Naive thymus-derived CD4-positive, alpha-beta T cell (primary cell): Measurements from ENCODE around the gene TMEM174. TPM values are rescaled to one million over a fixed set of nuclear protein-coding genes. Genes with fewer than 3 reads are reported as not detected.

Experiments used
- ATAC-seq: fragments of 150-1000 bp; cut with Tn5 transposase; 2 replicates; pipeline ENCODE4 v1.10.0; 2021; ENCODE audit warnings: mild to moderate bottlenecking, moderate library complexity
- CTCF ChIA-PET: fragments of 350-600 bp; sonication (Branson Sonifier 250); formaldehyde crosslinking; loops from one replicate; lab custom pipeline; 2021; ENCODE audit warnings: antibody characterized with exemption; lab: Charles Lee
- POLR2A ChIA-PET: fragments of 350-600 bp; sonication (Branson Sonifier 250); formaldehyde crosslinking; loops from one replicate; lab custom pipeline; 2021; ENCODE audit warnings: antibody characterized with exemption, inconsistent platforms; lab: Charles Lee
- DNase-seq, 9 donors: peaks; one replicate each; pipeline versions ENCODE4 v3.0.0 to v3.0.0-alpha.2; 2020 to 2022; ENCODE audit warnings: mixed read lengths in 1 of 9
- H3K27ac ChIP-seq: one replicate; pipeline ENCODE4 v1.7.0; 2013; ENCODE audit warnings: mild to moderate bottlenecking, low read depth, low read length, moderate library complexity
- H3K27me3 ChIP-seq, 2 donors: one replicate each; pipeline ENCODE4 v1.7.0; 2013; ENCODE audit warnings: low read length in 2 of 2, mild to moderate bottlenecking in 2 of 2, moderate library complexity in 2 of 2; ENCODE audit not compliant: control insufficient read depth in 2 of 2, insufficient read depth in 2 of 2
- H3K36me3 ChIP-seq, 3 experiments: 1 replicate in 2 of 3; 2 replicates in 1 of 3; pipeline ENCODE4 v1.7.0; 2013; ENCODE audit warnings: low read length in 3 of 3, mild to moderate bottlenecking in 3 of 3, moderate library complexity in 1 of 3; ENCODE audit not compliant: insufficient read depth in 3 of 3, control insufficient read depth in 2 of 3
- H3K4me1 ChIP-seq, 2 donors: one replicate each; pipeline ENCODE4 v1.7.0; 2013; ENCODE audit warnings: low read length in 2 of 2, mild to moderate bottlenecking in 2 of 2, moderate library complexity in 1 of 2; ENCODE audit not compliant: control insufficient read depth in 2 of 2, insufficient read depth in 2 of 2
- H3K4me3 ChIP-seq: 2 replicates; pipeline ENCODE4 v1.7.0; 2013; ENCODE audit warnings: mild to moderate bottlenecking, low read length
- H3K9me3 ChIP-seq, 3 experiments: 1 replicate in 2 of 3; 2 replicates in 1 of 3; pipeline ENCODE4 v1.7.0; 2013; ENCODE audit warnings: low read length in 3 of 3; ENCODE audit not compliant: control insufficient read depth in 2 of 3
- H3K27ac Mint-ChIP-seq, 9 donors: one replicate each; pipeline ENCODE4 v1.8.0; 2020 to 2022; ENCODE audit warnings: mixed read lengths in 9 of 9, mild to moderate bottlenecking in 8 of 9, moderate library complexity in 5 of 9, inconsistent platforms in 2 of 9
- H3K27me3 Mint-ChIP-seq, 5 donors: one replicate each; pipeline ENCODE4 v1.8.0; 2021 to 2022; ENCODE audit warnings: mixed read lengths in 5 of 5, mild to moderate bottlenecking in 1 of 5
- H3K36me3 Mint-ChIP-seq, 5 donors: one replicate each; pipeline ENCODE4 v1.8.0; 2020 to 2022; ENCODE audit warnings: mixed read lengths in 5 of 5, mild to moderate bottlenecking in 3 of 5, inconsistent platforms in 1 of 5
- H3K4me1 Mint-ChIP-seq, 7 donors: one replicate each; pipeline ENCODE4 v1.8.0; 2020 to 2022; ENCODE audit warnings: mixed read lengths in 7 of 7, mild to moderate bottlenecking in 3 of 7, inconsistent platforms in 1 of 7
- H3K4me3 Mint-ChIP-seq, 10 donors: one replicate each; pipeline ENCODE4 v1.8.0; 2020 to 2022; ENCODE audit warnings: mild to moderate bottlenecking in 10 of 10, mixed read lengths in 10 of 10, moderate library complexity in 6 of 10, inconsistent platforms in 2 of 10
- H3K9me3 Mint-ChIP-seq, 11 donors: one replicate each; pipeline ENCODE4 v1.8.0; 2020 to 2022; ENCODE audit warnings: mixed read lengths in 11 of 11, mild to moderate bottlenecking in 4 of 11, inconsistent platforms in 1 of 11, moderate library complexity in 1 of 11
- intact Hi-C, 2 donors: fragments of 100-400 bp; cut with micrococcal nuclease; formaldehyde crosslinking; loops; one replicate each; pipeline ENCODE4 v1.15.1; 2023
- polyA plus RNA-seq, 2 donors: library from polyadenylated mRNA; unstranded; fragments of 300-500 nt; fragmentation: Illumina TruSeq; gene quantifications; one replicate each; pipeline ENCODE4 v1.2.3, GENCODE V29; 2021
- total RNA-seq, 6 experiments: library from RNA in 5 of 6; stranded (reverse) in 5 of 6; gene quantifications; 1 replicate in 5 of 6; 2 replicates in 1 of 6; pipeline ENCODE4 v1.2.3 and lab custom pipeline; 2021 to 2026

TMEM174 gene
- total RNA-seq = not detected
- not detected for polyA plus RNA-seq
- total RNA-seq (lab: John Stamatoyannopoulos, UW) = not detected

GRCh38 chr5:73172951-73173350 is at the start of gene TMEM174:
TSS of gene TMEM174 (plus strand) at chr5:73173193. CDS start at chr5:73173244, 51 bp downstream.
- H3K27ac ChIP-seq = no peak within 1 kb of the TSS
- H3K9me3 Mint-ChIP-seq = peaks cover 0 to 14% (median 3%) of the 10 kb centered on the region in 11 donors
- H3K36me3 Mint-ChIP-seq = no peaks in the 10 kb centered on the region
- H3K9me3 ChIP-seq = no peaks in the 10 kb centered on the region
- no peaks in the 10 kb centered on the region for H3K4me1 ChIP-seq
- no peak within 1 kb of the TSS for H3K27ac Mint-ChIP-seq
- ChIA-PET CTCF (no interaction called here), POLR2A (no interaction called here)
- H3K27me3 ChIP-seq = peaks cover 0 to 6% of the 10 kb centered on the region in 2 donors
- intact Hi-C loops = no loop called here
- ATAC-seq (no peak), DNase-seq (no peak)
- no peaks in the 10 kb centered on the region for H3K36me3 ChIP-seq
- no peak within 1 kb of the TSS for H3K4me3 Mint-ChIP-seq
- no peak within 1 kb of the TSS for H3K4me3 ChIP-seq
- H3K27me3 Mint-ChIP-seq = peaks cover 77 to 84% (median 79%) of the 10 kb centered on the region in 5 donors
- peaks cover 0 to 4% (median 0%) of the 10 kb centered on the region in 7 donors for H3K4me1 Mint-ChIP-seq

- H3K27me3 ChIP-seq = peaks cover 0 to 7% of the 10 kb centered on the region in 2 donors
- Mint-ChIP-seq H3K4me3 (no peak overlapping the region), H3K4me1 (peaks cover 1 to 31% (median 23%) of the 10 kb centered on the region in 7 donors), H3K27me3 (peaks cover 52 to 85% (median 67%) of the 10 kb centered on the region in 5 donors), H3K36me3 (peaks cover 0 to 4% (median 0%) of the 10 kb centered on the region in 5 donors), H3K27ac (no peak overlapping the region), H3K9me3 (peaks cover 0 to 1% (median 0%) of the 10 kb centered on the region in 11 donors)
- ATAC-seq (no peak), DNase-seq (no peak)
- H3K36me3 ChIP-seq = no peaks in the 10 kb centered on the region
- intact Hi-C loops = no loop called here
- H3K9me3 ChIP-seq = no peaks in the 10 kb centered on the region
- H3K27ac ChIP-seq = no peak overlapping the region
- CTCF ChIA-PET = no interaction called here
- no peak overlapping the region for H3K4me3 ChIP-seq
- POLR2A ChIA-PET = no interaction called here
- H3K4me1 ChIP-seq = peaks cover 6 to 7% of the 10 kb centered on the region in 2 donors
Measured at GRCh38 chr5:73125289-73125688, 47.7 kb upstream of the TMEM174 start.

GRCh38 chr5:73126381-73126780 is 46.6 kb upstream of the TMEM174 start:
- Histone ChIP-seq H3K27ac (no peak overlapping the region), H3K4me3 (no peak overlapping the region), H3K4me1 (peaks cover 6 to 7% of the 10 kb centered on the region in 2 donors), H3K36me3 (no peaks in the 10 kb centered on the region), H3K9me3 (no peaks in the 10 kb centered on the region), H3K27me3 (peaks cover 0 to 7% of the 10 kb centered on the region in 2 donors)
- no peak overlapping the region for H3K4me3 Mint-ChIP-seq
- H3K9me3 Mint-ChIP-seq = peaks cover 0 to 1% (median 0%) of the 10 kb centered on the region in 11 donors
- intact Hi-C loops = no loop called here
- H3K36me3 Mint-ChIP-seq = peaks cover 0 to 4% (median 0%) of the 10 kb centered on the region in 5 donors
- ATAC-seq (no peak), DNase-seq (no peak)
- ChIA-PET CTCF (no interaction called here), POLR2A (no interaction called here)
- H3K27me3 Mint-ChIP-seq = peaks cover 45 to 83% (median 68%) of the 10 kb centered on the region in 5 donors
- H3K4me1 Mint-ChIP-seq = peaks cover 0 to 25% (median 17%) of the 10 kb centered on the region in 7 donors
- no peak overlapping the region for H3K27ac Mint-ChIP-seq

- no peaks in the 10 kb centered on the region for H3K9me3 ChIP-seq
- POLR2A ChIA-PET = no interaction called here
- peaks cover 6 to 7% of the 10 kb centered on the region in 2 donors for H3K4me1 ChIP-seq
- H3K4me3 ChIP-seq = no peak overlapping the region
- CTCF ChIA-PET = no interaction called here
- DNase-seq = no peak
- H3K27me3 Mint-ChIP-seq = peaks cover 40 to 77% (median 64%) of the 10 kb centered on the region in 5 donors
- no peak overlapping the region for H3K27ac Mint-ChIP-seq
- H3K27ac ChIP-seq = no peak overlapping the region
- H3K4me3 Mint-ChIP-seq = no peak overlapping the region
- H3K27me3 ChIP-seq = peaks cover 0 to 7% of the 10 kb centered on the region in 2 donors
- H3K4me1 Mint-ChIP-seq = peaks cover 0 to 20% (median 17%) of the 10 kb centered on the region in 7 donors
- H3K36me3 Mint-ChIP-seq = peaks cover 0 to 4% (median 0%) of the 10 kb centered on the region in 5 donors
- intact Hi-C loops = no loop called here
- peaks cover 0 to 1% (median 0%) of the 10 kb centered on the region in 11 donors for H3K9me3 Mint-ChIP-seq
- no peak for ATAC-seq
- H3K36me3 ChIP-seq = no peaks in the 10 kb centered on the region
Measured at GRCh38 chr5:73126957-73127356, 46.0 kb upstream of the TMEM174 start.

GRCh38 chr5:73129143-73129542 is 43.9 kb upstream of the TMEM174 start:
- POLR2A ChIA-PET = no interaction called here
- Mint-ChIP-seq H3K4me3 (no peak overlapping the region), H3K36me3 (peaks cover 0 to 4% (median 0%) of the 10 kb centered on the region in 5 donors), H3K27ac (no peak overlapping the region), H3K9me3 (peaks cover 0 to 1% (median 0%) of the 10 kb centered on the region in 11 donors), H3K4me1 (peaks cover 0 to 3% (median 2%) of the 10 kb centered on the region in 7 donors), H3K27me3 (peaks cover 48 to 64% (median 58%) of the 10 kb centered on the region in 5 donors)
- no peaks in the 10 kb centered on the region for H3K9me3 ChIP-seq
- intact Hi-C loops = no loop called here
- no peak for DNase-seq
- CTCF ChIA-PET = no interaction called here
- H3K36me3 ChIP-seq = no peaks in the 10 kb centered on the region
- H3K27ac ChIP-seq = no peak overlapping the region
- H3K4me1 ChIP-seq = peaks cover 0 to 3% of the 10 kb centered on the region in 2 donors
- ATAC-seq = no peak
- H3K4me3 ChIP-seq = no peak overlapping the region
- H3K27me3 ChIP-seq = peaks cover 0 to 12% of the 10 kb centered on the region in 2 donors

- Mint-ChIP-seq H3K36me3 (peaks cover 0 to 4% (median 0%) of the 10 kb centered on the region in 5 donors), H3K4me1 (no peaks in the 10 kb centered on the region), H3K27ac (no peak overlapping the region), H3K27me3 (peaks cover 46 to 68% (median 62%) of the 10 kb centered on the region in 5 donors), H3K4me3 (no peak overlapping the region), H3K9me3 (peaks cover 0 to 1% (median 0%) of the 10 kb centered on the region in 11 donors)
- ATAC-seq = no peak
- Histone ChIP-seq H3K36me3 (no peaks in the 10 kb centered on the region), H3K27me3 (peaks cover 0 to 7% of the 10 kb centered on the region in 2 donors), H3K27ac (no peak overlapping the region), H3K9me3 (no peaks in the 10 kb centered on the region), H3K4me3 (no peak overlapping the region), H3K4me1 (no peaks in the 10 kb centered on the region)
- no peak for DNase-seq
- intact Hi-C loops = no loop called here
- ChIA-PET POLR2A (no interaction called here), CTCF (no interaction called here)
Measured at GRCh38 chr5:73130811-73131210, 42.2 kb upstream of the TMEM174 start.
